ENCODE results near the gene MLEC. TPM values are rescaled to one million over a fixed set of nuclear protein-coding genes. Genes with fewer than 3 reads are reported as not detected.

MLEC gene
- total and polyA plus RNA-seq, 9 of the 15 experiments (the other 6 are each of a cell fraction or from before 2014, with no cell fraction given): 18.5 to 108 (median 57.8) TPM

GRCh38 chr12:120686690-120687577 lies at the start of gene MLEC (continued):
- TF ChIP-seq ID3 (CRISPR knock-in tag; IDR thresholded peaks at IDR 0.05): no peak
- no peak for TF ChIP-seq ID3 (tag; IDR thresholded peaks at IDR 0.05)
- no peak for TF ChIP-seq ZNF79 (CRISPR knock-in tag; IDR thresholded peaks at IDR 0.05; ENCODE audit: low read depth)
- 0 out of 2 replicates have a peak, but pooled peaks have one; percentile 2 for TF ChIP-seq JUND (IDR thresholded peaks at IDR 0.05; ENCODE audit: borderline replicate concordance, low read depth, low read length)
- peak; percentile 54; the same call in 1 of the 3 replicates for TF ChIP-seq JUND (tag; IDR thresholded peaks at IDR 0.05; ENCODE audit: borderline replicate concordance, low read depth, low read length)
- no peak for TF ChIP-seq BRD9 (IDR thresholded peaks at IDR 0.05; ENCODE audit: low read depth, partially characterized antibody)
- TF ChIP-seq MXD1 (CRISPR knock-in tag; IDR thresholded peaks at IDR 0.05; ENCODE audit: borderline replicate concordance, poor library complexity, severe bottlenecking): peak; percentile 48
- TF ChIP-seq MAFG (tag; conservative IDR thresholded peaks at IDR 0.05): no peak
- no peak for TF ChIP-seq CREB3 (tag; conservative IDR thresholded peaks at IDR 0.05; ENCODE audit: low read depth)
- no peak for TF ChIP-seq HINFP (tag; conservative IDR thresholded peaks at IDR 0.05; ENCODE audit: low read depth)
- TF ChIP-seq SAFB (IDR thresholded peaks at IDR 0.05; ENCODE audit: borderline replicate concordance, low read depth, low read length): peak; percentile 33; the same call in 1 of the 2 replicates
- peak; percentile 62; the same call in 1 of the 2 replicates for TF ChIP-seq CBX1 (IDR thresholded peaks at IDR 0.05; ENCODE audit: low read depth)
- TF ChIP-seq ZNF133 (CRISPR knock-in tag; IDR thresholded peaks at IDR 0.05): no peak
- TF ChIP-seq ZNF778 (CRISPR knock-in tag; IDR thresholded peaks at IDR 0.05): no peak
